Neural cell (in vitro differentiated cells): ENCODE data around the gene CAPN12. TPM values are rescaled to one million over a fixed set of nuclear protein-coding genes. Genes with fewer than 3 reads are reported as not detected.

ENCODE experiments used
- H2AFZ ChIP-seq: fragments of 200-600, 300-800 bp; sonication (generic), shearing (Covaris generic); 2 replicates; pipeline ENCODE4 v1.6.0; 2014; ENCODE audit warnings: low read depth, mild to moderate bottlenecking, antibody characterized with exemption, low read length, moderate library complexity
- H3F3A ChIP-seq: fragments of 200-600 bp; shearing (Covaris generic); 2 replicates; pipeline ENCODE4 v1.6.1; 2016; ENCODE audit warnings: mild to moderate bottlenecking, moderate library complexity, mixed read lengths, antibody characterized with exemption, low read length; ENCODE audit not compliant: insufficient read depth, poor library complexity, severe bottlenecking
- H3K27ac ChIP-seq: fragments of 200-600, 300-800 bp; sonication (generic), shearing (Covaris generic); 2 replicates; pipeline ENCODE4 v1.5.1; 2014; ENCODE audit warnings: mild to moderate bottlenecking, low read length, moderate library complexity
- H3K27me3 ChIP-seq: fragments of 300-800, 200-600 bp; sonication (generic), shearing (Covaris generic); 2 replicates; pipeline ENCODE4 v1.6.0; 2014; ENCODE audit warnings: mild to moderate bottlenecking, low read depth, low read length, moderate library complexity; ENCODE audit not compliant: insufficient read depth
- H3K36me3 ChIP-seq: fragments of 300-800, 200-600 bp; sonication (generic), shearing (Covaris generic); 2 replicates; pipeline ENCODE4 v1.5.1; 2014; ENCODE audit warnings: mild to moderate bottlenecking, antibody characterized with exemption, low read length, moderate library complexity; ENCODE audit not compliant: insufficient read depth
- H3K4me2 ChIP-seq: fragments of 300-800, 200-600 bp; sonication (generic), shearing (Covaris generic); 2 replicates; pipeline ENCODE4 v1.6.0; 2014; ENCODE audit warnings: mild to moderate bottlenecking, low read length
- H3K4me3 ChIP-seq: fragments of 300-800, 200-600 bp; sonication (generic), shearing (Covaris generic); 2 replicates; pipeline ENCODE4 v1.5.1; 2014; ENCODE audit warnings: mild to moderate bottlenecking, low read length, moderate library complexity
- H3K79me2 ChIP-seq: fragments of 200-600 bp; shearing (Covaris generic); replicated peaks from 2 replicates; pipeline ENCODE4 v1.6.0; 2014; ENCODE audit warnings: mild to moderate bottlenecking, low read length, moderate library complexity; ENCODE audit not compliant: insufficient read depth
- H3K9ac ChIP-seq: fragments of 300-800, 200-600 bp; sonication (generic), shearing (Covaris generic); 2 replicates; pipeline ENCODE4 v1.6.1; 2016; ENCODE audit warnings: mild to moderate bottlenecking, low read length, mixed read lengths
- H3K9me2 ChIP-seq: fragments of 200-600 bp; shearing (Covaris generic); 2 replicates; pipeline ENCODE4 v1.6.1; 2016; ENCODE audit warnings: mild to moderate bottlenecking, low read length, mixed read lengths; ENCODE audit not compliant: insufficient read depth
- H3K9me3 ChIP-seq: fragments of 200-600, 300-800 bp; sonication (generic), shearing (Covaris generic); 2 replicates; pipeline ENCODE4 v1.6.1; 2016; ENCODE audit warnings: mild to moderate bottlenecking, mixed run types, low read length, moderate library complexity, mixed read lengths
- H4K20me1 ChIP-seq: fragments of 200-600 bp; shearing (Covaris generic); 2 replicates; pipeline ENCODE4 v1.6.1; 2016; ENCODE audit warnings: mild to moderate bottlenecking, mixed run types; ENCODE audit not compliant: insufficient read depth
- CTCF ChIP-seq: fragments of 450-650 bp; IDR thresholded peaks from 2 replicates; pipeline ENCODE4 v1.5.1; 2014; ENCODE audit warnings: antibody characterized with exemption, mild to moderate bottlenecking, moderate library complexity; ENCODE audit not compliant: poor library complexity, severe bottlenecking
- EP300 ChIP-seq: fragments of 450-650 bp; conservative IDR thresholded peaks from 2 replicates; pipeline ENCODE4 v1.6.1; 2014; ENCODE audit warnings: antibody characterized with exemption, mild to moderate bottlenecking, moderate library complexity; ENCODE audit not compliant: poor library complexity, severe bottlenecking
- EZH2 ChIP-seq: fragments of 200-600, 300-800 bp; shearing (Covaris generic), sonication (generic); IDR thresholded peaks from 2 replicates; pipeline ENCODE4 v1.6.1; 2014; ENCODE audit warnings: antibody characterized with exemption, low read length, borderline replicate concordance, mild to moderate bottlenecking; ENCODE audit not compliant: insufficient read depth, poor library complexity, severe bottlenecking
- MXI1 ChIP-seq: fragments of 450-650 bp; conservative IDR thresholded peaks from 2 replicates; pipeline ENCODE4 v1.6.1; 2014; ENCODE audit warnings: antibody characterized with exemption, mild to moderate bottlenecking; ENCODE audit not compliant: poor library complexity, severe bottlenecking
- POLR2AphosphoS5 ChIP-seq: IDR thresholded peaks from 2 replicates; pipeline ENCODE4 v1.6.1; 2012
- polyA plus RNA-seq: library from polyadenylated mRNA; depleted of rRNA; stranded (reverse); fragments of >200 nt; gene quantifications from 2 replicates; pipeline ENCODE4 v1.2.3, GENCODE V29; 2014

CAPN12 gene
- polyA plus RNA-seq, 1 donor from 2014 or later = not detected

- Histone ChIP-seq H3K27ac (no peak overlapping the region), H4K20me1 (no peaks in the 10 kb centered on the region), H3K27me3 (peaks cover 12% of the 10 kb centered on the region), H3K4me2 (no peak overlapping the region), H3K9me2 (no peaks in the 10 kb centered on the region), H3K4me3 (no peak overlapping the region), H2AFZ (no peak overlapping the region), H3F3A (no peaks in the 10 kb centered on the region), H3K36me3 (no peaks in the 10 kb centered on the region), H3K9me3 (no peaks in the 10 kb centered on the region), H3K9ac (no peak overlapping the region), H3K79me2 (no peaks in the 10 kb centered on the region)
- no peak for TF ChIP-seq CTCF
- no peak for TF ChIP-seq EZH2
- TF ChIP-seq EP300 = no peak
- TF ChIP-seq POLR2AphosphoS5 = no peak
Observed at GRCh38 chr19:38739440-38740256, 4.6 kb downstream of the CAPN12 start.

- Histone ChIP-seq H3K9me2 (no peaks in the 10 kb centered on the region), H3K4me2 (no peak overlapping the region), H3K4me3 (no peak overlapping the region), H3K79me2 (no peaks in the 10 kb centered on the region), H3K27me3 (peaks cover 12% of the 10 kb centered on the region), H3K27ac (no peak overlapping the region), H3F3A (no peaks in the 10 kb centered on the region), H3K36me3 (no peaks in the 10 kb centered on the region), H2AFZ (no peak overlapping the region), H3K9me3 (no peaks in the 10 kb centered on the region), H3K9ac (no peak overlapping the region), H4K20me1 (no peaks in the 10 kb centered on the region)
- no peak for TF ChIP-seq POLR2AphosphoS5
Observed at GRCh38 chr19:38737921-38738737, 6.1 kb downstream of the CAPN12 start.

GRCh38 chr19:38737281-38737865, 6.9 kb downstream of the CAPN12 start:
- Histone ChIP-seq H3K27me3 (peaks cover 12% of the 10 kb centered on the region), H4K20me1 (no peaks in the 10 kb centered on the region), H2AFZ (no peak overlapping the region), H3K36me3 (no peaks in the 10 kb centered on the region), H3K4me2 (no peak overlapping the region), H3K9me3 (no peaks in the 10 kb centered on the region), H3K9ac (no peak overlapping the region), H3F3A (no peaks in the 10 kb centered on the region), H3K9me2 (no peaks in the 10 kb centered on the region), H3K79me2 (no peaks in the 10 kb centered on the region), H3K4me3 (no peak overlapping the region), H3K27ac (no peak overlapping the region)
- TF ChIP-seq MXI1 = no peak
- no peak for TF ChIP-seq EP300
- no peak for TF ChIP-seq EZH2
